ENCODE measurements around the gene AK2. TPM values are rescaled to one million over a fixed set of nuclear protein-coding genes. Genes with fewer than 3 reads are reported as not detected.
"Not testable (repeated sequence)": the region's sequence is repeated elsewhere in the genome, so short reads cannot be mapped to it uniquely, and the experiment has no call there.

Gene AK2
- total RNA-seq, 1 experiment from 2014 or later = 204 TPM

DNA sequence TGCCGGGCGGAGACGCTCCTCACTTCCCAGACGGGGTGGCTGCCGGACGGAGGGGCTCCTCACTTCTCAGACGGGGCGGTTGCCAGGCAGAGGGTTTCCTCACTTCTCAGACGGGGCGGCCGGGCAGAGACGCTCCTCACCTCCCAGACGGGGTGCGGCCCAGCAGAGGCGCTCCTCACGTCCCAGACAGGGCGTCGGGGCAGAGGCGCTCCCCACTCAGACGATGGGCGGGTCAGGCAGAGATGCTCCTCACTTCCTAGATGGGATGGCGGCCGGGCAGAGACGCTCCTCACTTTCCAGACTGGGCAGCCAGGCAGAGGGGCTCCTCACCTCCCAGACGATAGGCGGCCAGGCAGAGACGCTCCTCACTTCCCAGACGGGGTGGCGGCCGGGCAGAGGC is 61.6 kb downstream of the AK2 start:
- DNase-seq (ENCODE audit: low spot score) = not testable (repeated sequence)

DNA sequence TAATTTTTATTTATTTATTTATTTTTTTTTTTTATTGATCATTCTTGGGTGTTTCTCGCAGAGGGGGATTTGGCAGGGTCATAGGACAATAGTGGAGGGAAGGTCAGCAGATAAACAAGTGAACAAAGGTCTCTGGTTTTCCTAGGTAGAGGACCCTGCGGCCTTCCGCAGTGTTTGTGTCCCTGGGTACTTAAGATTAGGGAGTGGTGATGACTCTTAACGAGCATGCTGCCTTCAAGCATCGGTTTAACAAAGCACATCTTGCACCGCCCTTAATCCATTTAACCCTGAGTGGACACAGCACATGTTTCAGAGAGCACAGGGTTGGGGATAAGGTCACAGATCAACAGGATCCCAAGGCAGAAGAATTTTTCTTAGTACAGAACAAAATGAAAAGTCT is 63.2 kb downstream of the AK2 start:
- DNase-seq (ENCODE audit: low spot score) = not testable (repeated sequence)

GRCh38 chr1:32972814-32973428 is 63.8 kb downstream of the AK2 start:
- peak; percentile 40 for DNase-seq (ENCODE audit: low spot score)

DNA sequence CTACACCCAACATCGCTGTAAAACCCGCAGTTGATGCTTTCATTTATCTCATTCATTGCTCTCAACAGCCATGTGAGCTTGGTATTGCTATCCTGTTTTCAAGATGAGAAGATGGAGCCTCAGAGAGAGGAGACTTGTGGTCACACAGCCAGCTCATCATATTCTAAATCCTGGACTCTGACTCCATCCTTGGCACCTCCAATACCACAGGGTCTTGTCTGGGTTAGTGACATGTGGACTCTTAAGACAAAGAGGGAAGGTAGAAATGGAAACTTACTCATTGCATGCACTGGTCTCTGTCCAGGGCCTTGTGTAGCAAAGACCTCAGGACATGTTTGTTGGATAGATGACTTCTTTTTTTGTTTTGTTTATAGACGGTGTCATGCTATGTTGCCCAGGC is 65.1 kb downstream of the AK2 start:
- no peak for DNase-seq (ENCODE audit: low spot score)

DNA sequence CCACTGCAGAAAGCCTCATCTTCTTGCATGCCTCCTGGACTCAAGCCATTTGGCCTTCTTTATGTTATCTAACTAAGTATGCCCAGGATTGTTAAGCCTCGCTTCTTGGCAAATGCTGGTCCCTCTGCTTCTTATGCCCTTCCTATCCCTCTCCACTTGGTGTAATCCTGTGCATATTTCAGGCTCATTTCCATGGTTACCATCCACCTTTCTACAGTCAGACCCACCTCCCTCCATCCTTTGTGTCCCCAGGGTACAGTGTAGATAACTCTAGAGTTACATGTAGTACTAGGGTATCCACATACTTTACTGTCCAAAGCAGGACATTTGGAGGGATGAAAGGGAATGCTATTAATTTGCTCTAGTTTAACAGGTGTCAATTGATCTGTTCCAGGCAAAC is 65.5 kb downstream of the AK2 start:
- DNase-seq (ENCODE audit: low spot score) = no peak

GRCh38 chr1:32969566-32969965 is 67.1 kb downstream of the AK2 start:
- DNase-seq (ENCODE audit: low spot score) = no peak

- DNase-seq (ENCODE audit: low spot score) = no peak
Measured at GRCh38 chr1:32967888-32968568, 68.7 kb downstream of the AK2 start.

GRCh38 chr1:32966900-32967299 is 69.8 kb downstream of the AK2 start:
- DNase-seq (ENCODE audit: low spot score) = no peak

GRCh38 chr1:32965251-32965747 is 71.4 kb downstream of the AK2 start:
- DNase-seq (ENCODE audit: low spot score) = no peak

DNA sequence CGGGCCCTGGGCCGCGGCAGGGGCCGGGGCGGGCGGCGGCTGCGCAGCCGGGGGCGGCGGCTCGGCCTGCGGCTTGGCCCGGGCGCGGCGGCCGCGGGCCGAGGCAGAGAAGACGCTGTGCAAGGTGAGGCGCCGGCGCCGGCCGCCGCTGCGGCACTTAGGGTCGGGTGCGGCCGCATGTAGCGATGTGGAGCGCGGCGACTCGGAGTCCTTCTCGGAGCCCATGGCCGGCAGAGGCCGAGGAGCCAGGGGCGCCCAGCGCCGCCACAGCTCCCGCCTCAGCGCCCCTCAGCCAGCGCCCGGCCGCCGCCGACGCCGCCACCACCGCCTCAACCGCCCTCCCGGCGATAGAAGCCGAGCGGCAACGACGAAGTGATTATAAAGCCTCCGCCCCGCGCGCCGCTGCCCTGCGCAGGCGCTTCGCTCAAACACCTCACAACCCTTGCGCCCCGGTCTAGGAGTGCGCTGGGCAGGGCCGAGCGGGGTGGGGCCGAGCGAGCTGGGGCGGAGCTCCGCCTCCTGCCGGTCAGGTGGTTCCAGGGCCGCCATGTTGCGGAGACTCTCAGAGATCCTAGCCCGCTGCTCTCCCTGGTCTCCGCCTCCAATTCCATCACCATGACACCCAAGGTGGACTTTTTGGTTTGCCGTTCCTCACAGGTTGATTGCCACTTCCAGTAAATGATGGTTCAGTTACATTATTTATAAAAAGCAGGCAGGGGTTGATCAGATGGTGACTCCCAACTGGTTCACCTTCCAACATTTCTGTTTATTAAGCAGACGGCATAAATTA is 72.0 kb downstream of the AK2 start, which contains the start of gene RNF19B:
TSS of gene RNF19B (minus strand) at position 349 of the 790 bp plus-strand sequence. CDS start at position 225, 124 bp downstream.
- peak; percentile 97 for DNase-seq (ENCODE audit: low spot score)

DNA sequence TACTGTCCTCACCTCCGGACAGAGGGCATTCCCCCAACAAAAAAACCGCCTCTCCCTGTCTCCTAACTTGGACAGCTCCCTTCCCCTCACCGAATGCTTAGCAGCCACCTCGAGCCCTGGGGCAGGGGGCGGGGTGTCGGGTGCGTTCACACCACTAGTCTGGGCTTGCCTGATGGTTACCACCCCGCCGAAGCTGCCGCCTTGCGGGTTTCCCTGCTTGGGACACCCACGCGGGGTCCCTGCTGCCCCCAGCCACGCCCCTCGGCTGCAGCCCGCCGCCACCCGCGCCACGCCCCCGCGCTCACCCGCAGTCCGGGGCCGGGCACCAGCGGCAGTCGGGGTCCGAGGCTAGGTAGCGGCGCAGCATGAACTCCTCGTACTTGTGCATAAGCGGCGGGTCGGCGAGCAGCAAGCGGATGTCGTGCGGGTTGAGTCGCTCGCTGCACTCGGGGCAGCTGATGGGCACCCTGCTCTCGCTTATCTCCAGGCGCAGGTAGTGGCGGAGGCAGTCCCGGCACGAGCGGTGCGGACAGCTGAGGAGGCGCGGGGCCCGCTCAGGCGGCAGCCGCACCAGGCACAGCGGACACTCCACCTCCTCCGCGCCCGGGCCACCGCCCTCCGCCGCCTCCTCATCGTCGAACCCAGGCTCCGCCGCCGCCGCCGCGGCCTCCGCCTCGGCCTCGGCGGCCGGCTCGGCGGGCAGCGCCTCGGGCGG is 72.8 kb downstream of the AK2 start:
- peak; percentile 48 for DNase-seq (ENCODE audit: low spot score)

GRCh38 chr1:32962248-32962896 is 74.3 kb downstream of the AK2 start:
- peak; percentile 30 for DNase-seq (ENCODE audit: low spot score)

GRCh38 chr1:32960819-32961355 is 75.8 kb downstream of the AK2 start:
- no peak for DNase-seq (ENCODE audit: low spot score)

- DNase-seq (ENCODE audit: low spot score) = no peak
Measured at GRCh38 chr1:32960342-32960741, 76.3 kb downstream of the AK2 start.

DNA sequence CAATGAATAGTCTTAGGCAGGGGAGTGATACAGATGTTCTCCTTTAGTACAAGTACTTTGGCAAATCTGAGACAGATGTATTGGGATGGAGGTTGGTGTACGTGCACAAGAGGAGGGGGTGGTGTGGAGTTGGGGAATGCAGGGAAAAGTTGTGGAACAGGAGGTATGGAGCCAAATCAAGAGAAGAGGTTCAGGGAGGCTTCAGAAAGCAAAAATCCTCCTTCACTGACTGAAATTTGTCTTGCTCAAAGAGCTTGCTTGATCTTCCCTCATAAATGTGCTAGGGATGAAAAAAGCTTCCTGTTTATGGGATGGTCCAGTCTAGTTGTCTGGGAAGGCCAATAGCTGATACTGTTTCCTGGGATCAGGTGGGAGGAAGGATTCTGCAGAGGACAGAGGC is 77.9 kb downstream of the AK2 start:
- no peak for DNase-seq (ENCODE audit: low spot score)

Other genes with a start within 250 kb of the AK2 start
- gene YARS1, start 219.5 kb downstream of the AK2 start, total RNA-seq (2014; rRNA removed; shearing (Covaris generic)) = 148 and 154 TPM in 2 replicates
- gene S100PBP, start 219.2 kb downstream of the AK2 start, total RNA-seq (2014; rRNA removed; shearing (Covaris generic)) = 7.4 and 7.9 TPM in 2 replicates
- gene FNDC5, start 166.0 kb downstream of the AK2 start, total RNA-seq (2014; rRNA removed; shearing (Covaris generic)) = not detected in 2 replicates
- 0.79 and 2.4 TPM in 2 replicates for gene HPCA, start 150.4 kb downstream of the AK2 start, total RNA-seq (2014; rRNA removed; shearing (Covaris generic))
- 789 and 818 TPM in 2 replicates for gene TMEM54, start 135.5 kb downstream of the AK2 start, total RNA-seq (2014; rRNA removed; shearing (Covaris generic))
- 15.8 and 19.2 TPM in 2 replicates for gene RNF19B, start 72.1 kb downstream of the AK2 start, total RNA-seq (2014; rRNA removed; shearing (Covaris generic))
- gene AZIN2, start 44.3 kb upstream of the AK2 start, total RNA-seq (2014; rRNA removed; shearing (Covaris generic)) = 0.13 TPM in 1 of 2 replicates, not detected in the other
- gene TRIM62, start 145.2 kb upstream of the AK2 start, total RNA-seq (2014; rRNA removed; shearing (Covaris generic)) = 5.3 and 7.7 TPM in 2 replicates
- 1.2 and 1.3 TPM in 2 replicates for gene ZNF362, start 219.6 kb upstream of the AK2 start, total RNA-seq (2014; rRNA removed; shearing (Covaris generic))

Measured in HT-29 (cell line).